GM12878 (cell line): ENCODE data around the gene PCDHA1.
A peak's percentile ranks its signal among the peaks of the same experiment; 100 is the strongest.

ENCODE experiments used
- BCLAF1 ChIP-seq: fragments of 450-650 bp; IDR thresholded peaks from 2 replicates; pipeline ENCODE4 v1.6.1; 2017; ENCODE audit warnings: antibody characterized with exemption, mild to moderate bottlenecking, moderate library complexity
- CEBPZ ChIP-seq: fragments of 150-350 bp; IDR thresholded peaks from 2 replicates; pipeline ENCODE4 v1.6.1; 2016; ENCODE audit warnings: low read depth, low read length
- CREB1 ChIP-seq: IDR thresholded peaks from 2 replicates; pipeline ENCODE4 v1.6.1; 2012; ENCODE audit warnings: low read depth, mild to moderate bottlenecking, inconsistent platforms
- CTCF ChIP-seq, 3 experiments: IDR thresholded peaks in 2 of 3; conservative IDR thresholded peaks in 1 of 3; 2 replicates each; pipeline ENCODE4 v1.5.1; 2011; ENCODE audit warnings: low read depth in 3 of 3, low read length in 3 of 3, mild to moderate bottlenecking in 3 of 3, control low read depth in 2 of 3, moderate library complexity in 2 of 3, inconsistent platforms in 1 of 3, mixed read lengths in 1 of 3; ENCODE audit not compliant: control insufficient read depth in 2 of 3, insufficient read depth in 1 of 3; ENCODE audit errors: extremely low read depth in 1 of 3
- ELK1 ChIP-seq: IDR thresholded peaks from 2 replicates; pipeline ENCODE4 v1.6.1; 2012; ENCODE audit warnings: low read depth, low read length, improper control_type of control experiment
- EZH2 ChIP-seq: IDR thresholded peaks from 2 replicates; pipeline ENCODE4 v1.6.1; 2012; ENCODE audit warnings: low read depth, mild to moderate bottlenecking, control low read depth, inconsistent platforms, low read length, borderline replicate concordance; ENCODE audit not compliant: control insufficient read depth
- NRF1 ChIP-seq: conservative IDR thresholded peaks from 2 replicates; pipeline ENCODE4 v1.6.1; 2011; ENCODE audit warnings: mild to moderate bottlenecking, low read depth, low read length, improper control_type of control experiment
- POLR2AphosphoS2 ChIP-seq: IDR thresholded peaks from 2 replicates; pipeline ENCODE4 v1.6.1; 2011; ENCODE audit warnings: low read depth, mild to moderate bottlenecking, low read length, improper control_type of control experiment, moderate library complexity
- RELA ChIP-seq: fragments of 450-650 bp; IDR thresholded peaks from 2 replicates; pipeline ENCODE4 v1.8.0; 2014; ENCODE audit warnings: borderline replicate concordance; ENCODE audit not compliant: partially characterized antibody
- REST ChIP-seq: IDR thresholded peaks from 2 replicates; pipeline ENCODE4 v1.6.1; 2012; ENCODE audit warnings: mild to moderate bottlenecking, low read depth, low read length
- ZBTB33 ChIP-seq: fragments of 450-650 bp; IDR thresholded peaks from 2 replicates; pipeline ENCODE4 v1.6.1; 2017; ENCODE audit warnings: mild to moderate bottlenecking

GRCh38 chr5:140840978-140841962 is 55.3 kb downstream of the PCDHA1 start, which contains the start of gene PCDHA8:
- TF ChIP-seq REST (no peak), EZH2 (no peak), CTCF (IDR thresholded peaks at IDR 0.05 in 2 of 3, conservative IDR thresholded peaks at IDR 0.05 in 1 of 3; ENCODE audit: control insufficient read depth in 2 of 3, extremely low read depth in 1 of 3, insufficient read depth in 1 of 3, low read depth in 3 of 3, low read length in 3 of 3) (peak in 1 of 3 experiments; percentile 10; a peak in 1 of 6 replicates), ELK1 (no peak), BCLAF1 (no peak), NRF1 (no peak), ZBTB33 (no peak), CEBPZ (no peak), POLR2AphosphoS2 (no peak), RELA (no peak), CREB1 (no peak)
